ENCODE data around the gene PAK2. TPM values are rescaled to one million over a fixed set of nuclear protein-coding genes. Genes with fewer than 3 reads are reported as not detected.
"Not testable (repeated sequence)": the region's sequence is repeated elsewhere in the genome, so short reads cannot be mapped to it uniquely, and the experiment has no call there.

Gene PAK2
- total RNA-seq, 1 donor from 2014 or later: 52.1 TPM

- no peak for DNase-seq (ENCODE audit: low read depth)
- TF ChIP-seq, protein P1, sequence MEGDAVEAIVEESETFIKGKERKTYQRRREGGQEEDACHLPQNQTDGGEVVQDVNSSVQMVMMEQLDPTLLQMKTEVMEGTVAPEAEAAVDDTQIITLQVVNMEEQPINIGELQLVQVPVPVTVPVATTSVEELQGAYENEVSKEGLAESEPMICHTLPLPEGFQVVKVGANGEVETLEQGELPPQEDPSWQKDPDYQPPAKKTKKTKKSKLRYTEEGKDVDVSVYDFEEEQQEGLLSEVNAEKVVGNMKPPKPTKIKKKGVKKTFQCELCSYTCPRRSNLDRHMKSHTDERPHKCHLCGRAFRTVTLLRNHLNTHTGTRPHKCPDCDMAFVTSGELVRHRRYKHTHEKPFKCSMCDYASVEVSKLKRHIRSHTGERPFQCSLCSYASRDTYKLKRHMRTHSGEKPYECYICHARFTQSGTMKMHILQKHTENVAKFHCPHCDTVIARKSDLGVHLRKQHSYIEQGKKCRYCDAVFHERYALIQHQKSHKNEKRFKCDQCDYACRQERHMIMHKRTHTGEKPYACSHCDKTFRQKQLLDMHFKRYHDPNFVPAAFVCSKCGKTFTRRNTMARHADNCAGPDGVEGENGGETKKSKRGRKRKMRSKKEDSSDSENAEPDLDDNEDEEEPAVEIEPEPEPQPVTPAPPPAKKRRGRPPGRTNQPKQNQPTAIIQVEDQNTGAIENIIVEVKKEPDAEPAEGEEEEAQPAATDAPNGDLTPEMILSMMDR (conservative IDR thresholded peaks at IDR 0.05; ENCODE audit: low read depth, low read length): no peak
- H3K4me3 ChIP-seq (ENCODE audit: low read depth, low read length): no peak overlapping the region
Measured at GRCh38 chr3:196813903-196814302, 74.2 kb downstream of the PAK2 start.

- H3K4me3 ChIP-seq (ENCODE audit: low read depth, low read length): no peak overlapping the region
- DNase-seq (ENCODE audit: low read depth): no peak
- TF ChIP-seq, protein P1 (conservative IDR thresholded peaks at IDR 0.05; ENCODE audit: low read depth, low read length): no peak
Measured at GRCh38 chr3:196821806-196822355, 82.2 kb downstream of the PAK2 start.

DNA sequence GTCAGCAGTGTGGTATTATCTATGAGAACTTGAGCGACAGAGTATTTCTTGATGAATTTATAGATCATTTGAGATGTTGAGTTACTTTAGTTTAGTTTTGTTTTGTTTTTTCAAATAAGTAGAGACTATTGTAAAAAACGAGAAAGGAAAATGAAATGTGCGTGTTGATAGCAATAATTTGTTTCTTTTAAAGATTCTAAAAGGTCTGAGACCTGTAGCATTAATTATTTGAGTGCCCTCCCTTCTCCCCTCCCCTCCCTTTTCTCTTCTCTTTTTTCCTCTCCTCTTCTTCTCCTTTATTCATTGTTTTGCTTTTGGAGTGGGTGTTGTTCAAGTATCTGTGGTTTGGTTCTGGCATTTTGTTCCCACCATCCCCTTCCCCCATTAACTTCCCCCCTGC is 90.0 kb downstream of the PAK2 start:
- not testable (repeated sequence) for DNase-seq (ENCODE audit: low read depth); H3K4me3 ChIP-seq (ENCODE audit: low read depth, low read length)

DNA sequence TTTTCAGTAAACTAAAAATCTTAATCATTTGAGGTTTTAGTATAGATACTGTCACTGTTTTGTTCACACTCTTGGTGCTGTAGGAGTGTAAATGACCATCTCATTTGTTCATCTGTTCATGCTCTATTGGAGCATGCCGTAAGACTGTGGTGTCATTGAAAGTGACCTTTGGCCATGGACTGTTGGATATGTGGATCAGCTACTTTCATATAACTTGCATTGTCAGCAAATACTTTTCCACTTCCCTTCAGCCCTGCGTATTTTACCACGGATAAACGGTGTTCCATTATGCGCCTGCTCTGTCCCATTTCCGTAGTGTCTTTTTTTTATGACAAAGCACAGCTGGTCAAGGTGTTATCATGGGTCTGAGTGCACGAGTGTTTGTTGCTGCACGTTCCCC is 95.4 kb downstream of the PAK2 start:
- H3K4me3 ChIP-seq (ENCODE audit: low read depth, low read length): no peak overlapping the region
- DNase-seq (ENCODE audit: low read depth): peak; percentile 68
- TF ChIP-seq, protein P1 (conservative IDR thresholded peaks at IDR 0.05; ENCODE audit: low read depth, low read length): no peak

GRCh38 chr3:196836626-196837025 is 97.0 kb downstream of the PAK2 start:
- H3K4me3 ChIP-seq (ENCODE audit: low read depth, low read length); DNase-seq (ENCODE audit: low read depth): not testable (repeated sequence)

DNA sequence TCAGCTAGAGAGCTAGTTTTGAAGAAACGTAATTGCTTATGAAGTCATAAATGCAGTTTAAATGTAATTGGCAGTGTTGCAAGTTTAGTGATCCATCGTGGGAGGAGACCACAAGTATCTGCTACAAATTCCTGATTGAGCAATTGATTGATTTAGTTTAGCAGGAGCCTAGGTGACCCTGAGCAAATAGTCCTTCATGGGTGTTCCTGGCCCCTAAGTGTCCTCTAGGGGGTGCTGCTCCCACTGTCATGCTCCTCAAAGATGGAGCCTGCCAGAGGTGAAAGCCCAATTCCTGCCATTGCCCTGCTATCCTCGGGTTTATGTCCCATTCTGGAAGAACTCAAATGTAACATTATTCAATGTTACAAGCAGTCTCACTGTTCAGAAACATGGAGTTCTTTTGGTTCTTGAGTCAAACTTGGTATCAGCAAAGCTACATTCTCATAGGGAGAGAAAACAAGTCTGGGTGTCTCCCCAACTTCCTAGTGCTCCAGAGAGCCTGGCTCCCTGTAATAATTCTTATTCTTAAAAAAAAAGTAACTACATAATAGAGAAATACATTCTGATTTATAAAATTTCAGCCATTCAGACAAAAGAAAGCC is 98.3 kb downstream of the PAK2 start:
- no peak for DNase-seq (ENCODE audit: low read depth)
- H3K4me3 ChIP-seq (ENCODE audit: low read depth, low read length): no peak overlapping the region
- TF ChIP-seq, protein P1 (conservative IDR thresholded peaks at IDR 0.05; ENCODE audit: low read depth, low read length): peak; percentile 88

DNA sequence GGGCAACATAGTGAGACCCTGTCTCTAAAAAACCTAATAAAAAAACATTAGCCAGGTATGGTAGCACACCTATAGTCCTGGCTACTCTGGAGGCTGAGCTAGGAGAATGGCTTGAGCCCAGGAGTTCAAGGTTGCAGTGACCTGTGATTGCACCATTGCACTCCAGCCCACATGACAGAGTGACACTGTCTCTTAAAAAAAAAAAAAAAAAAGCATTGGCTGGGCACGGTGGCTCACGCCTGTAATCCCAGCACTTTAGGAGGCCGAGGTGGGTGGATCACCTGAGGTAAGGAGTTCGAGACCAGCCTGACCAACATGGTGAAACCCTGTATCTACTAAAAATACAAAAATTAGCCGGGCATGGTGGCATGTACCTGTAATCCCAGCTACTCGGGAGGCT is 99.7 kb downstream of the PAK2 start:
- not testable (repeated sequence) for H3K4me3 ChIP-seq (ENCODE audit: low read depth, low read length); DNase-seq (ENCODE audit: low read depth)

- no peak for DNase-seq (ENCODE audit: low read depth)
- H3K4me3 ChIP-seq (ENCODE audit: low read depth, low read length): no peak overlapping the region
- TF ChIP-seq, protein P1 (conservative IDR thresholded peaks at IDR 0.05; ENCODE audit: low read depth, low read length): no peak
Measured at GRCh38 chr3:196842567-196843434, 103.1 kb downstream of the PAK2 start.

Measured in epithelial cell of proximal tubule (primary cell).